ENCODE results near the gene MDK.
"Not testable (repeated sequence)": the region's sequence is repeated elsewhere in the genome, so short reads cannot be mapped to it uniquely, and the experiment has no call there.

Gene MDK

GRCh38 chr11:46369458-46370152 is 11.9 kb upstream of the MDK start:
- peak; percentile 75 for DNase-seq

DNA sequence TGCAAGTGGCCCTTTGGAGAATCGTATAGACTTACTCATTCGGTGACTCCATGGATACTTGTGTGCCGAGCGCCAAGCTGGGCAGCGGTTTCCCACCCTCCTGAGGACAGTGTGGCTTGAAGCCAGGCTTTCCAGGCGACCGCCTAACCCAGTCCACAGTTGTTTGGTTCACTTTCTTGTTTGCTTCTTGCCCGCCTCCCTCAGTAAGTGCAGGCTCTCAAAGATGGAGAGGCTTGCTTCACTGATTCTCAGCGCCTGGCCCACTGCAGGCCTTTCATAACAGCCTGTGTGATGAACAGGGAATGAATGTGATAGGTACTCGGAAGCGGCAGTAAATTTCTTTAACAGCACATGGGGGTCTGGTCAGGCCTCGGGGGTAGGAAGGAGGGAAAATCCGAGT is 11.2 kb upstream of the MDK start:
- no peak for DNase-seq

GRCh38 chr11:46371262-46371661 is 10.2 kb upstream of the MDK start:
- DNase-seq = not testable (repeated sequence)

- no peak for DNase-seq
Observed at GRCh38 chr11:46372086-46372485, 9.4 kb upstream of the MDK start.

GRCh38 chr11:46372501-46372900 is 9.0 kb upstream of the MDK start:
- DNase-seq = not testable (repeated sequence)

DNA sequence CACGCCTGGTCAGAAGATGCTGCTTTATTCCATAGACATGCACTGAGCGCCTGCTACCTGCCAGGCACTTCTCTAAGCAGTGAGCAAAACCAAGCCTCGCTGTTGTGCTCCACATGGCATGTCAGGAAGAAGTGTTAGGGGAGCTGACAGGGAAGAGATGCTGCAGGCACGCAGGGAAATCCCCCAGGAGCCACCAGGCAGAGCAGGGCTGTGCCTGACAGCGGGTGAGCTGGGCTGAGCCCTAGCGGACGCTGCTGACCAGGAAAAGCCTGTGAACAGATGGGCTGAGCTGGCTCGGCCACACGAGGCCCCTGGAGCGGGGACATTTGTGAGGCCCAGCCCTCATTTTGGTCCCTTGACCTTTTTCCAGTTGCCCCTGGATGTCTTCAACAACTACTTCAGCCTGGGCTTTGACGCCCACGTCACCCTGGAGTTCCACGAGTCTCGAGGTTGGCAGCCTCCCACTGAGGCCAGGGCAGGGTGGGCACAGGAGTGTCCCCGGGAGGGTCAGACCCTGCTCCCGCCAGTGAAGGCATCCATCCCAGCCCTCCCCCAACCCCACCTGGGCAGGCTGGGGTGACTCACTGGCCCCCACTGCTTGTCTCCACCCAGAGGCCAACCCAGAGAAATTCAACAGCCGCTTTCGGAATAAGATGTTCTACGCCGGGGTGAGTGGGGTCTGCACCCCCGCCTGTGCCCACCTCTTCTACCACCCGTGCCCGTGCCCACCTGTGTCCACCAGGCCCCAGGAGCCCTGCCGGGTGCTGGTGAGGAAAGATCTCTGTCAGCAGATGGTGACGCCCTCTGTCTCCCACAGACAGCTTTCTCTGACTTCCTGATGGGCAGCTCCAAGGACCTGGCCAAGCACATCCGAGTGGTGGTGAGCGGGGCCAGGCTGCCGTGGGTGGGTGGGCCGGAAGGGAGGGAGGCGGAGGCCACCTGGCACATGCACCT is 7.4 kb upstream of the MDK start:
- no peak for DNase-seq

- no peak for DNase-seq
Observed at GRCh38 chr11:46374815-46375214, 6.7 kb upstream of the MDK start.

DNA sequence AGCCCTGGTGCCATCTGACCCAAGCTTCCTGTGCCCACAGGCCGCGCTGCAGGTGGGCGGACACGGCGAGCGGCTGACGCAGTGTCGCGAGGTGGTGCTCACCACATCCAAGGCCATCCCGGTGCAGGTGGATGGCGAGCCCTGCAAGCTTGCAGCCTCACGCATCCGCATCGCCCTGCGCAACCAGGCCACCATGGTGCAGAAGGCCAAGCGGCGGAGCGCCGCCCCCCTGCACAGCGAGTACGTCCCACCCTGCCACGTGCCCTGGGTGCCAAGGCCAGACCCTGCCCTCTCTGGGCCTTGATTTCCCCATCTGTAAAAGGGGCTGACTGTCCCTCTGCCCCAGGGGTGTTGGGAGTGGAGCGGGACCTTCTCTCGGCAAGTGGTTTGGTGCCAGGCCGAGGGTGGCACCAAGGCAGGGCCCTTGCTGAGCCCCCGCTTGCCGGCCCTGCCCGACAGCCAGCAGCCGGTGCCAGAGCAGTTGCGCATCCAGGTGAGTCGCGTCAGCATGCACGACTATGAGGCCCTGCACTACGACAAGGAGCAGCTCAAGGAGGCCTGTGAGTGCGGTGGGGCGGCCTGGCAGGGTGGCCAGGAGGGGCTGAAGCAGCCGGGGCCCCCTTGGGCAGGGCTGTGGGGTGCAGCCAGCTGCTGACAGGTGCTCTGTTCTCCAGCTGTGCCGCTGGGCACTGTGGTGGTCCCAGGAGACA is 5.9 kb upstream of the MDK start:
- DNase-seq = no peak

- DNase-seq = no peak
Observed at GRCh38 chr11:46376258-46377050, 5.0 kb upstream of the MDK start.

DNA sequence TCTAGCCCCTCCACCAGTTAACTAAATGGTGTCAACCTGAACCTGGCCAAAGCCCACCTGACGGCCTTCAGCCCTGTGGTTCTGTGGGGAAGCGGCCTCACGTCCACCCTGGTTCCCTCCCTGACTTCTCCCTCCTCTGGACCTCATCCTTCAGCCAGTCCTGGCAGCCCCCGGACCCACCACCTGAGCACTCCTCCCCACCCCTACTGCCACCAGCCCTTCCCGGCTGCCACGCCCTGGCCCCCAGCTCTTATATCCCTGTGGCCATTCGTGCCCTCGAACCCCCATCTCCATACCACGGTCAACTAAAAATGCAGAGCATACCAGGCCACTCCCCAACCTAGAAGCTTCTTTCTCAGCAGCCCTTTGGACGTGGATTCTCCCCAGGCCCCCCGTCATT is 4.2 kb upstream of the MDK start:
- no peak for DNase-seq

DNA sequence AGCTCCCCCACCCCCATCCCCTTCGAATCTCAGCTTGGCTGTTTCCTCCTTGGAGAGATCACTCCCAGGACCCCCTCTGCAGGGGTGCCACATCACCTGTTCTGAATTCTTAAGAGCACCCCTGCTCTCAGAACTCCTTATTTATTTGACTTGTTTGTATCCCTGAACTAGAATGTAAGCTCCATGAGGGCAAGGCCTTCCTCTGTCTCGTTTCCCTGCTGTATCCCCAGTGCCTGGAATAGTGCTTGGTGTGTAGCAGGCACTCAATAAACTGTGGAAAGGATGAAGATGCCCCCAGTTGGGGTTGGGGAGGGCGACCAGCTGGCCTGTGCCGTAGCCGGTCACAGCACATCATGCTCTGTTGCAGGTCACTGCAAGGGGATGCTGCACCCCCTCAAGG is 3.6 kb upstream of the MDK start:
- DNase-seq = no peak

- no peak for DNase-seq
Observed at GRCh38 chr11:46378296-46378695, 3.2 kb upstream of the MDK start.

GRCh38 chr11:46378811-46379481 is 2.5 kb upstream of the MDK start:
- DNase-seq = no peak

DNA sequence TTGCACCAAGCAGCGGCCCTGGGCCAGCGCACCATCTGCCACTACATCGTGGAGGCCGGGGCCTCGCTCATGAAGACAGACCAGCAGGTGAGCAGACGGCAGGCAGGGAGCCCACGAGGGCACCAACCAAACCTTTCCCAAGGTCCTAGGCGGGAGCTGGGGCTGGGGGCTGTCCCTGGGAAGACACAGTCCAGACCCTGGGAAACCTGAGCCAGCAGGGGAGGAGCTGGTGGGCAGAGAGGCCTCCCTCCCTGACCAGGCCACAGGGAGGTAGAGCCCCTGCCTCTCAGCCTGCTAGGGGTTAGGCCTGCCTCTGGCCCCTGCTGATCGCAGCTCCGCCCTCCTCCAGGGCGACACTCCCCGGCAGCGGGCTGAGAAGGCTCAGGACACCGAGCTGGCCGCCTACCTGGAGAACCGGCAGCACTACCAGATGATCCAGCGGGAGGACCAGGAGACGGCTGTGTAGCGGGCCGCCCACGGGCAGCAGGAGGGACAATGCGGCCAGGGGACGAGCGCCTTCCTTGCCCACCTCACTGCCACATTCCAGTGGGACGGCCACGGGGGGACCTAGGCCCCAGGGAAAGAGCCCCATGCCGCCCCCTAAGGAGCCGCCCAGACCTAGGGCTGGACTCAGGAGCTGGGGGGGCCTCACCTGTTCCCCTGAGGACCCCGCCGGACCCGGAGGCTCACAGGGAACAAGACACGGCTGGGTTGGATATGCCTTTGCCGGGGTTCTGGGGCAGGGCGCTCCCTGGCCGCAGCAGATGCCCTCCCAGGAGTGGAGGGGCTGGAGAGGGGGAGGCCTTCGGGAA is 1.8 kb upstream of the MDK start:
- not testable (repeated sequence) for DNase-seq

DNA sequence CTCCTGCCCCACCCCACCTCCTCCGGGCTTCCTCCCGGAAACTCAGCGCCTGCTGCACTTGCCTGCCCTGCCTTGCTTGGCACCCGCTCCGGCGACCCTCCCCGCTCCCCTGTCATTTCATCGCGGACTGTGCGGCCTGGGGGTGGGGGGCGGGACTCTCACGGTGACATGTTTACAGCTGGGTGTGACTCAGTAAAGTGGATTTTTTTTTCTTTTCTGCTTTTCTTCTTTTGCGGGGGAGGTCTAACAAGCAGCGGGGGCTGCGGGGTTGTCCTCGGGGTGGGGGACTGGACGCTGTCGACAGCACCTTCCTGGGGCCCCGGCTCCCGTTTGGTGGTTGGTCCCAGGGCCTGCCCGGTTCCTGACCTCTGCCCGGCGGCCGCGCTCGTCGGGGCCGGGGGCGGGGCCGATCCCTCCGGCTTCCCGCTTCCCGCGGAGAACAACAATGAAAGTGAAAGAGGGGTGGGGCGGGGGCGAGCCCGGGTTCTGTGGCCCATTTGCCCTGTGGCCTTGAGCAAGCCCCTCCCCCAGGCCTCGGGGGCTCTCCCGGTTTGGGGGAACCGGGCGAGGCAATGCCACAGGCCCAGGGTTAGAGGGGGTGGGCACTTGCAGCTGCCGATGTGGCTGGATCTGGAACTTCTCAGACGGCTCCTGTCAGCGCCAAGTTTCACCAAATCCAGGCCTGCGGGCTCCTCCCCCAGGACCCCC is 975 bp upstream of the MDK start:
- peak; percentile 22 for DNase-seq

DNA sequence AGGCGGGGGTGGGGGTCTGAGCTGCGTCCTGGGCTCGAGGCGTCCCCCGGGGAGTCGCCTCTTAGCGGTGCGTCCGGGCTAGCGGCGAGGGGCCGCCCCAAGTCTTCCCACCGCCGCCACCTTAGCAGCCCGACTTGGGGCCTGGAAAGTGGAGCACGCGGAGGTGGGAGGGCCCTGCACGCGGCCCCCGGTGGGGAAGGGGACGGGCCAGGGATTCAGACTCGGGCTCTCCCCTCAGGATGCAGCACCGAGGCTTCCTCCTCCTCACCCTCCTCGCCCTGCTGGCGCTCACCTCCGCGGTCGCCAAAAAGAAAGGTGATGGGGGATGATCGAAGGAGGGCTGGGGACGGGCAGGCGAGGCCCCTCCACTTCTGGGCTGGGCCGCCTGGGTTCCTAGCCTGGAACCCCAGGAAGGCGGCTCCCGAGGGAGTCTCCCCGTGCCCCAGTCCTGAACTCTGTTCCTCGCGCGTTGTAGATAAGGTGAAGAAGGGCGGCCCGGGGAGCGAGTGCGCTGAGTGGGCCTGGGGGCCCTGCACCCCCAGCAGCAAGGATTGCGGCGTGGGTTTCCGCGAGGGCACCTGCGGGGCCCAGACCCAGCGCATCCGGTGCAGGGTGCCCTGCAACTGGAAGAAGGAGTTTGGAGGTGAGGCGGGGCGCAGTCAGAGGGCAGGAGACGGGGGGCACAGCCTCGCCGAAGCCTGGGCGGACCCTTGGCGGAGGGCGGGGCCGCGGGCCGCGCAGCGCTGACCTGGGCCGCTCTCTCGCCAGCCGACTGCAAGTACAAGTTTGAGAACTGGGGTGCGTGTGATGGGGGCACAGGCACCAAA is 563 bp downstream of the MDK start:
- no peak for DNase-seq

GRCh38 chr11:46382646-46383403 is 1.4 kb downstream of the MDK start:
- DNase-seq = peak; percentile 49

- DNase-seq = no peak
Observed at GRCh38 chr11:46383404-46383758, 1.9 kb downstream of the MDK start.
